ENCODE results near the gene MYRIP. TPM values are rescaled to one million over a fixed set of nuclear protein-coding genes. Genes with fewer than 3 reads are reported as not detected.

The MYRIP gene
- total RNA-seq, 2 experiments from 2014 or later: not detected

DNA sequence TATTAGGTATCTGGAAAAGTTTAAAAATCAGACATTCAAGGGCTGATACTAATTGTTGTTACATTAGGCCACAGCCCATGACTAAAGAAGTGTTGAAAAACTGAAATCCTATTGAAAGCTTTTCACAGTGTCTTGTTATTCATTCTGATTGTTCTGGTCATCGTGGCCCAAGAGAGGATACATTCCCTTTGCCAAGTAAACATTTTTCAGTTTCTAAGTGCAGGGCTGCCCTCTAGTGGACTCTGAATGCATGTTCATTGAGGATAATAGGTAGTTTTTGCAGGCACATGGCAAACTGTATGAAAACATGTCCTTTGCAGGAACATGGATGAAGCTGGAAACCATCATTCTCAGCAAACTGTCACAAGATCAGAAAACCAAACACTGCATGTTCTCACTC lies 181.1 kb downstream of the MYRIP start:
- ChIA-PET CTCF (interaction anchor here (1.0 to 1.8 kb wide), 5 partner anchors 11 to 449 kb away, joined by 3 to 6 read pairs (median 3); no protein-coding TSS in a partner anchor), POLR2A (interaction anchor here (0.8 kb wide), 1 partner anchor 36 kb away, joined by 3 read pairs; no protein-coding TSS in a partner anchor)
- no peak overlapping the region for H3K27ac Mint-ChIP-seq
- peak; percentile 35 for DNase-seq
- H3K4me1 Mint-ChIP-seq (ENCODE audit: low read depth): no peaks in the 10 kb centered on the region
- H3K36me3 Mint-ChIP-seq (ENCODE audit: low read depth): no peaks in the 10 kb centered on the region
- H3K27me3 Mint-ChIP-seq: peaks cover 9% of the 10 kb centered on the region
- H3K4me3 Mint-ChIP-seq: no peak overlapping the region
- TF ChIP-seq, protein P1, sequence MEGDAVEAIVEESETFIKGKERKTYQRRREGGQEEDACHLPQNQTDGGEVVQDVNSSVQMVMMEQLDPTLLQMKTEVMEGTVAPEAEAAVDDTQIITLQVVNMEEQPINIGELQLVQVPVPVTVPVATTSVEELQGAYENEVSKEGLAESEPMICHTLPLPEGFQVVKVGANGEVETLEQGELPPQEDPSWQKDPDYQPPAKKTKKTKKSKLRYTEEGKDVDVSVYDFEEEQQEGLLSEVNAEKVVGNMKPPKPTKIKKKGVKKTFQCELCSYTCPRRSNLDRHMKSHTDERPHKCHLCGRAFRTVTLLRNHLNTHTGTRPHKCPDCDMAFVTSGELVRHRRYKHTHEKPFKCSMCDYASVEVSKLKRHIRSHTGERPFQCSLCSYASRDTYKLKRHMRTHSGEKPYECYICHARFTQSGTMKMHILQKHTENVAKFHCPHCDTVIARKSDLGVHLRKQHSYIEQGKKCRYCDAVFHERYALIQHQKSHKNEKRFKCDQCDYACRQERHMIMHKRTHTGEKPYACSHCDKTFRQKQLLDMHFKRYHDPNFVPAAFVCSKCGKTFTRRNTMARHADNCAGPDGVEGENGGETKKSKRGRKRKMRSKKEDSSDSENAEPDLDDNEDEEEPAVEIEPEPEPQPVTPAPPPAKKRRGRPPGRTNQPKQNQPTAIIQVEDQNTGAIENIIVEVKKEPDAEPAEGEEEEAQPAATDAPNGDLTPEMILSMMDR (IDR thresholded peaks at IDR 0.05): peak; percentile 56
- no peak for ATAC-seq
- intact Hi-C loops (cut with micrococcal nuclease): no loop called here
- peaks cover 6% of the 10 kb centered on the region for H3K9me3 Mint-ChIP-seq

DNA sequence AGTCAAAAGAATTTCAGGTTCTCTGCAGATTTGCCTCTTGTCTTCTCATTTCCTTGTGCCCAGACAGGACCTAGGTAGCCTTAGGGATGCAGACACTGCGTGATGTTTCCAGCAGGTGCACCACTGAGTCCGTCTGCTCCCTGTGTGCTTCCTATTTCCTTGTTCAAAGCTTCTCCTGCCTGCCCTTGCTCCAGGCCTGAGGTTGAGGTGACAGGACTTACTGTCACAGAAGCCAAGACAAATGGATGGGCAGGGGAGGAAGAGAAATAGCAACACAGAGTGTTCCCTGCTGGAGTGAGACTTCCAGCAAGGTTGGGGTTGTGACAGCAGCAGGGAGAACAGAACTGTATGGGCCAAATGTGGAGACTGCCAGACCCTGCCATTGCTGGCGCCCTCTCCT lies 199.4 kb downstream of the MYRIP start:
- Mint-ChIP-seq H3K4me3 (no peak overlapping the region), H3K4me1 (ENCODE audit: low read depth) (no peaks in the 10 kb centered on the region), H3K27me3 (no peaks in the 10 kb centered on the region), H3K27ac (no peak overlapping the region), H3K36me3 (ENCODE audit: low read depth) (no peaks in the 10 kb centered on the region), H3K9me3 (no peaks in the 10 kb centered on the region)
- TF ChIP-seq, protein P1 (IDR thresholded peaks at IDR 0.05): no peak
- ChIA-PET CTCF (no interaction called here), POLR2A (no interaction called here)
- intact Hi-C loops (cut with micrococcal nuclease): no loop called here
- no peak for ATAC-seq
- DNase-seq: no peak

DNA sequence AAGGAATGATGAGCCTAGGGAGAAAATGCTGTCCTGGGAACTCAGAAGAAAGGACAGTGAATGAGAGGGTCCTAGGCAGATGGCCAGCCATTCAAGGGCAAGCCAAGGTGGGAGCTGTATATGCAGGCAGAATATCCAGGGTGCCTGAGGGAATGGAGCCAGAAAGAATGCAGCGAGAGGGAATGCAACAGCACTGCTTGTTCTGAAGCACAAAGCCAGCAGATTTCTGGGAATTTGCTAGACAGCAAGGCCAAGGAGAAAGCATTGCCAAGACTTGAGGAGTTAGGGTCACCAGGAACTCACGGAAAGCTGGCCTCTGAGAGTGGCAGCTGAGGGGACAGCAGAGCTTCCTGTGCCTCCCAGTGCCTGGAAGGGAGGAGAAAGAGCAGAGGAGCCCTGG lies 200.6 kb downstream of the MYRIP start:
- ChIA-PET CTCF (no interaction called here), POLR2A (no interaction called here)
- H3K4me1 Mint-ChIP-seq (ENCODE audit: low read depth): no peaks in the 10 kb centered on the region
- H3K36me3 Mint-ChIP-seq (ENCODE audit: low read depth): no peaks in the 10 kb centered on the region
- H3K27ac Mint-ChIP-seq: no peak overlapping the region
- H3K9me3 Mint-ChIP-seq: no peaks in the 10 kb centered on the region
- intact Hi-C loops (cut with micrococcal nuclease): no loop called here
- no peak for ATAC-seq
- TF ChIP-seq, protein P1 (IDR thresholded peaks at IDR 0.05): no peak
- peaks cover 2% of the 10 kb centered on the region for H3K27me3 Mint-ChIP-seq
- DNase-seq: no peak
- no peak overlapping the region for H3K4me3 Mint-ChIP-seq

DNA sequence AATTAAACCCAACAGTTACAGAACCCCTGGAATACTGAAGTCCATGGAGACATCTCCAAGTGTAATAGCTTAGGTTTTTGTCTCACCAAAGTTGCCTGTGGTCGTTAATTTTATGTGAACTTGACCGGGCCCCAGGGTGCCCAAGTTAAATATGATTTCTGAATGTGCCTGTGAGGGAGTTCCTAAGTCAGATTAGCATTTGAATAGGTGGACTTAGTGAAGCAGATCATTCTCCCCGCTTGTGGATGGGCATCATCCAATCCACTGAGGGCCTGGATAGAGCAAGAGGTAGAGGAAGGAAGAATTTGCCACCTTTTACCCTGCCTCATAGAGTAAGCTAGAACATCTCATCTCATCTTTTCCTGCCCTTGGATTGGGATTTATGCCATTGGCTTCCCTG lies 203.0 kb downstream of the MYRIP start:
- Mint-ChIP-seq H3K36me3 (ENCODE audit: low read depth) (no peaks in the 10 kb centered on the region), H3K4me1 (ENCODE audit: low read depth) (no peaks in the 10 kb centered on the region), H3K27ac (no peak overlapping the region), H3K27me3 (peaks cover 2% of the 10 kb centered on the region), H3K4me3 (no peak overlapping the region), H3K9me3 (no peaks in the 10 kb centered on the region)
- POLR2A ChIA-PET: no interaction called here
- DNase-seq (no peak), ATAC-seq (no peak)
- CTCF ChIA-PET: no interaction called here
- intact Hi-C loops (cut with micrococcal nuclease): no loop called here
- TF ChIP-seq, protein P1 (IDR thresholded peaks at IDR 0.05): no peak

DNA sequence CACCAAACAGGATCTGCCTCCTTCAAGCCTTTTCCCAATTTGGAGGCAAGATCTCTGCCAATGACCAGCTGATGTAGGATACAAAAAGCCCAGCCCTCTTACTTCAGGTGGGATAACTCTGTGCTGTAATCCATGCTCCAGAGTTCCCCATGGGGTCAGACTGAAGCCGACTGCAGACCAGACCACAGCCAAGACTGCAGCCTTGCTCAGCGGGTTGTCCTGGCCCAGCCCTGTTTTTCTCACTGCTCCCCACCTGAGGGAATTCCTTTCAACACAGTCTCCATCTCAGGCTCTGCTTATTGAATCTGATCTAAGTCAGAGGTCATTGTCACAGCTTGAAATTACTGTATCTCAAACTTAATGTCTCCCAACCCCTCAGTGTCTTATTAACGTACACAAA lies 207.0 kb downstream of the MYRIP start:
- no peaks in the 10 kb centered on the region for H3K9me3 Mint-ChIP-seq
- TF ChIP-seq, protein P1 (IDR thresholded peaks at IDR 0.05): no peak
- no peaks in the 10 kb centered on the region for H3K36me3 Mint-ChIP-seq (ENCODE audit: low read depth)
- CTCF ChIA-PET: no interaction called here
- intact Hi-C loops (cut with micrococcal nuclease): no loop called here
- peaks cover 5% of the 10 kb centered on the region for H3K27me3 Mint-ChIP-seq
- ATAC-seq (no peak), DNase-seq (no peak)
- H3K4me1 Mint-ChIP-seq (ENCODE audit: low read depth): no peaks in the 10 kb centered on the region
- POLR2A ChIA-PET: no interaction called here
- no peak overlapping the region for H3K27ac Mint-ChIP-seq
- no peak overlapping the region for H3K4me3 Mint-ChIP-seq

Measured in activated CD8-positive, alpha-beta T cell treated with anti-CD3 and anti-CD28 coated beads for 36 hours (primary cell).